ENCODE data around the gene ST3GAL3.
"Not testable (repeated sequence)": the region's sequence is repeated elsewhere in the genome, so short reads cannot be mapped to it uniquely, and the experiment has no call there.

ST3GAL3 gene

DNA sequence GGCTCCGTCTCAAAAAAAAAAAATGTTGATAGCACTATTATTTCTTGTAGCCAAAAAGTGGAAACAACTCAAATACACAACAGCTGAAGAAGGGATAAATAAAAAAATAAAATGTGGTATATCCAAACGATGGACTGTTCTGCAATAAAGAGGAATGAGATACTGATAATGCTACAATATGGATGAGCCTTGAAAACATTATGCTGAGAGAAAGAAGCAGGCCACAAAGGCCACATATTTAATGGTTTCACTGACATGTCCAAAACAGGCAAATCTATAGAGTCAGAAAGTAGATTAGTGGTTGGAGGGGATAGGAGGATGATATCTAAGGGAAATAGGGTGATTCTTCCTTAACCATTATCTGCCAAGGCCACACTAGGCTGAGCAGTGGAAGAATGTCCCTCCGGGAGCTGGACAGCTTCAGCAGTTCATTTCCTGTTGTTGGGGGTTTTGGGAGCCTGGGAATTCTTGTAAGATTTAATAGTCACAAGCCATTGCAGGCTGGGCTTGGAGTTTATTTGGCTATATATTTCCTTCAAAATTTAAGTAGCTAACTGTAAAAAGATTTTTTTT lies 53.5 kb downstream of the ST3GAL3 start:
- DNase-seq: no peak

DNA sequence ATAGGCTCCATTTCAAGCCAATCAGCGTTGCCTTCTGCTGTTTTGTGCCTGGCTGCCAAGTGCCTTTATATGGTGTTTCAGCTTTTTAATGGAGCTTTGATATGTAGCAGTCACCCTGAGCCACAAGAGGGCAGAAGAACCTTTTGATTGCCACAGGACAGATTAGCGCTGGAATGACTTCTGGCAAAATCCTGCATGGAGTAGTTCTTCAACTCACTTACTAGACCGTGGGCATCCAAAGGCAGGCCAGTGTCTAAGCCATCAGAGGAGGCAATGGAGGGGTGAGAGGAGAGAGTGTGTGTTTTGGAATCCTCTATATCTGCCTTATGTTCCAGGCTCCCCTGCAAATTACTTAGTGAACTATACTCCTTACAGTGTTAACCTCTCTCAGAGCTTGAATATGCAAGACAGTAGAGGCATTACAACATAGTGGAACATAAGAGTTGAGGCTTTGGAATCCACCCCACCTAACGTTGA lies 56.2 kb downstream of the ST3GAL3 start:
- peak; percentile 94 for DNase-seq

DNA sequence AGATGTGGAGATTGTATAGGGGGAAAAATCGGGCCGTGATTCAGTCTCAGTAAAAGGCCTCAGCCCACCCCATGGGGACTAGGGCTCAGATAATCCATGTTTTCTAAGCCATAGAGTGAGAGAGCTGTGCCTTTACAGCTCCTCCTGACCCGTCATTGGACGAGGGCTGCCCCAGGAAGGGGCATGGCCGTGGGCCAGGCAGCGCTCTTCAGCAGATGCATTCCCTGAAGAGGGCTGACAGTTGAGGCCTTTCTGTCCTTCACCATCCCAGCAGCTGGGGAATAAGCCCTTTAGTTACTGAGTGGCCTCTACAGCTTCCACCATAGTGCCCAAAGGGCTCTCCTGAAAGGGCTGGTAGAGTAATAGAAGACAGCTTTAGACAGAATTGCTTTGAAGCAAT lies 57.2 kb downstream of the ST3GAL3 start:
- DNase-seq: peak; percentile 40

DNA sequence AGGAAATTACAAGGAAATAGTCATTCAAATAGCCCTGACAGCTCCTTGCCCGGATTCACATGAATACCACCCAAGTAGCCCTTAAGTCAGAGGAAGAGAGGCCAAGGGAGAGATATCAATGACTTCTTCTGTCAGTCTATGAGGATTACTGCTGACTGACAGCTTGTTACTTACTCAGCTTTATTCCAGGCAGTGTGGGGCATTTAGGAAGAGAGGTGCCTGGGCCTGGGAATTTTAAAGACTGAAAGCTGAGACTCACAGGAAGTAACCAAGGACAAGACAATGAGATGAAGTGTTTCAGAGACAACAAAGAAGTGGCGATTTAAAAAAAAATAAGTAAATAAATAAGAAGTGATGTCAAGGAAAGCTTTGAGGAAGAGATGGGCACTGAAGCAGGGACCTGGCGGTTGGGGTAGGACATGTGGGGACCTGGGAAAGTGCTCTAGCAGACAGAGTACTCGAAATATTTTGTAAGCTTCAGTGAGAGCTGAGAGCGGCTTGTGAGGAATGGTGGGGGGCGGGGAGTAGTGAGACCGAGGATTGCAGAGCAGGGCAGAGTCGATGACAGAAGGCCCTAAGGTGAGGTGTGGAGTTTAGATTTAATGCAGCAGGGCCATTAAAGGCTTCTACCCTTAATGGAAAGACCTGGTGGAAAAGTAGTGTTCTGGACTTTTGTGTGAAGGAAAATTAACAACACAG lies 58.9 kb downstream of the ST3GAL3 start:
- no peak for DNase-seq

DNA sequence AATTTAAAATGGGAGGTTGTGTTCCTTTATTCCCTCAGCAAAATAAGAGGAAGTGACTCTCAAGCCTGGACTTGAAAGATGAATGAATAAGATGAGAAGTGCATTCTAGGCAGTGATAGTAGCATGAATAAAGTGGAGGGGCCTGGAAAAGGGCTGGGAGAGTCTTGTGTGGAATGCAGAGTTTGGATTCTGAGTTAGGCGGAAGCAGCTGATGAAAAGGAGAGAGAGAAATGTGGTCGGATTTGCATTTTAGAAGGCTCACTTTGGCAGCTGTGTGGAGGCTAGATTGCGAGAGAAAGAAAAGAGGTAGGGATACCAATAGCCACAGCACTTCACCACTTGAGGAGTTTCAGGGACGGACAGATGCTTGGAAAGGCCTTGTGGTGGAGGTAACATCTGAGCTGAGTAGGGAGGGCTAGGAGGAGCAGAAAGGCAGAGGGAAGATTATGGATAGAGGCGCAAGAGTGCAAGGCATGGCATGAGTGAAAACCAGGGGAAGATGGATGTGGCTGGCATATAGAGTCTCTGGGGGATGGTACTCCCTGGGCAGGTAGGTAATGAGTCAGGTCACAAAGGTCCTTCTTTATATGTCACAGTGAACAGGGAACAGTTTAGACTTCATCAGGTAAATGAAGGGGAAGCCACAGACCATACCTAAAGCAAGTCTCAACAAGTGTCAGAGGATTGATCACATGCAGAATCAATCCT lies 59.6 kb downstream of the ST3GAL3 start:
- no peak for DNase-seq

DNA sequence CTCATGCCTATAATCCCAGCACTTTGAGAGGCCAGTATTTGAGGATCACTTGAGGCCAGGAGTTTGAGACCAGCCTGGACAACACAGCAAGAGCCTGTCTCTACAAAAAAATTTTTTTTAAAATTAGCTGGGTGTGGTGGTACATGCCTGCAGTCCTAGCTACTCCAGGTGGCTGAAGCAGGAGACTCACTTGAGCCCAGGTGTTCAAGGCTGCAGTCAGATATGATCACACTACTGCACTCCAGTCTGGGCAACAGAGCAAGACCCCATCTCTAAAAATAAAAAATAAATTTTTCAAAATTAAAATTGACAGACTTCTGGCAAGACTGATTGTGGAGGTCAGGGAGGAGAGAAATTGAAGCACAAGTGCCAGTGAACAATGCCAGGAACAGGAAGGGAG lies 60.8 kb downstream of the ST3GAL3 start:
- DNase-seq: no peak

DNA sequence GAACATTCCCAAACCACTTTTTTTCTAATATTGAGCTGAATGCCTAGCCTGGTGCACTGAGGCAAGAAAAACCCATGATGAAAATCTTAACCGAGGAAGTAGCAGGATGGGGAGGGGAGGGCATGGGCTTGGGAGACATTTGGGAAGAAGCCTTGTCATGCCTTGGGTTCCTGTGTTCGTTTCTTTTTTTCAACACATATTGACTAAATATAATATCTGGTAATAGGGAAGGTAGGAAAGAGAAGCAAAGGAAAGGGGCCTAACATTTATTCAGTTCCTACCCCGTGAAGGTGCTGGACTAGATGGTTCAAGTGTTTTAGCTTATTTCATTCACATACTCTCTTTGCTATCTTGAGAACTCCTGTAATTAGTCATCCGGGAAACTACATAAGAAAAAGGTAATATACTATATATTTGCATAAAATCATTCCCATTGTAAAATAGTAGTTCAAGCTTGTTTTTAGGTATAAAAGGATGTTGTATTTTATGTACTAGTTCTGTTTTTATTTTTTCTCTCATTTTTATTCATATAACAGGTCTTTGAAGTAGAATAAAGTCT lies 62.1 kb downstream of the ST3GAL3 start:
- no peak for DNase-seq

DNA sequence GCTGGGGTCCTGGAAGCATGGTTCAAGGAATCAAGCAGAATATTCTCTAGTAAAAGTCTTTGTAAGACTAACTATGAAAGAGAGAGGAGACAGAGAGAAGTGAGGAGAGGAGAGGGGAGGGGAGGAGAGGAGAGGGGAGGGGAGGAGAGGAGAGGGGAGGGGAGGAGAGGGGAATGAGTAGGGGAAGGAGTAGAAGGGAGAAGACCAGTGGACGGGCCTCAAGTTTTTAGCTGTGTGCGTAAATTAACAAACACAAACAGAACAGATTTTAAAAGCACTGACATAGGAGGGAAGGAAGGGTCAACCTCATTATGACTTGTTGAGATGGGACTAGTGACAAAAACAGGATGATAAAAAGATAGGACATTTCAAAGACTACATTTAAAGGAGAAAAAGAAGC lies 62.8 kb downstream of the ST3GAL3 start:
- no peak for DNase-seq

DNA sequence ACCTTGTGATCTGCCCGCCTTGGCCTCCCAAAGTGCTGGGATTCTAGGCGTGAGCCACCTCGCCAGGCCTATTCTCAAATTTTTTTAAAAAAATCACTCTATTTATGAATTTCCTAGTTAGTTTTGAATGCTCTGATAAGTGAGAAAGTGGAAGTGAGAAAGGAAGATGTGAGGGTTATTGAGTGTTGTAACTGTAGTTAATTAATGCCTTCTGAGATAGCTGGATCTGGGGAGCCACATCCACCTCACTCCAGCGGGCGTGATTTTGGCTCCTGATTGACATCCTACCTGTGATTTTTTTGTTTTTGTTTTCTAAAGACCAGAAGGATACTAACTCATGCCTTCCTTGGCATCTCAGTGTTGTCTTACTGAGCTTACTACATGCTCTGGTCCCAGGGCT lies 65.6 kb downstream of the ST3GAL3 start:
- no peak for DNase-seq

DNA sequence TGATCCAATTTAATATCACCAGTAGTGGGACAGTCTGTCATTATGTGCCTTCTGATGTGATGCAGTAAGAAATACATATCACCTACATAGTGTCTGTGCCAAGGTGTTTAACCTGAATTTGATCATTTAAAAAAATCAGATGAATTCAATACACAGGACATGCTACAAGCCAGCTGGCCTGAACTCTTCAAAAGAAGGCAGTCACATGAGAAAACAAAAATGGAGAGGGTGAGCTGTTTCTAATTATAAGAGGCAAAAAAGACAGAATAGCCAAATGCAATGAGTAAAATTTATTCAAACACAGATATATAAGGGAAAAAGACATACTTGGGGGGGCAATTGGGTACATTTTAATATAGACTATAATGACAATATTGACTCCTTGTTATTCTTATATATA lies 66.5 kb downstream of the ST3GAL3 start:
- no peak for DNase-seq

DNA sequence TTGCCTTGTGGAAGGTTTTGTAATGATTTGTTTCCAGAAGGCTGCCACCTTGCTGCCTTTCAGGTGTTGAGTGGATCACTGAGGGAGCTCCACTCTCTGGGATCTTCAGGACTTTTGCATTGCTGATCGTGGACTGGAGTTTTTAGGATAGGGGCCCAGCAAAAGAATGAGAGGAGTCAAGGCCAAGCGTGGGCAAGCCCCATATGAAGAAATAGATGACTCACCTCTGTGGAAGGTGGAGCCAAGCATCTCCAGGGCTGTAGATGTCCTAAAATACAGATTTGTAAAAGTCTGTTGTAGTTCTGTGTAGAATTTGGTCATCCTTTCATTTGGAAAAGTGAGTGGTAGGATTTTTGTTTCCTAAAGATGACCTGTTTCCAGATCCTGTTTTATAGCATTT lies 67.0 kb downstream of the ST3GAL3 start:
- DNase-seq: no peak

DNA sequence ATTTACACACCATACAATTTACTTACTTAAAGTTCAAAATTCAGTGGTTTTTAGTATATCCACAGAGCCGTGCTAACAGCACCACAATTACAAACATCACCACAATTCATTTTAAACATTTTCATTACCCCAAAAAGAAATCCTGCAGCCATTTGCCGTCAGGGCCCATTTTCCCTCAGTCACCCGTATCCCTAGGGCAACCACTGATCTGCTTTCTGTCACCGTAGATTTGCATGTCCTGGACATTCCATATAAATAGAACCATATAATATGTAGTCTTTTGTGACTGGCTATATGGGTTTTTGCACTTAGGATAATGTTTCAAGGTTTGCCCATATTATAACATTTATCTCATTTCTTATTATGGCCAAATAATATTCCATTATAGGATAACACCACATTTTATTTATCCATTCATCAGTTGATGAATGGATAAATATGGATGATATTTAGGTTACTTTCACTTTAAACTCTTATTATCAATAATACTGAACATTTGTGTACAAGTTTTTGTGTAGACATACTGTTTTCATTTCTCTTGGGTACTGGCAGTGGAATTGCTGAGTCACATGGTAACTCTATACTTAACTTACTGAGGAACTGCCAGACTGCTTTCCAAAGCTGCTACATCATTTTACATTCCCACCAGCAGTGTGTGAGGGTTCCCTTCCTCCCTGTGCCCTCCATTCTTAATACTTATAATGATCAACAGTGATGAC lies 68.9 kb downstream of the ST3GAL3 start:
- DNase-seq: no peak

DNA sequence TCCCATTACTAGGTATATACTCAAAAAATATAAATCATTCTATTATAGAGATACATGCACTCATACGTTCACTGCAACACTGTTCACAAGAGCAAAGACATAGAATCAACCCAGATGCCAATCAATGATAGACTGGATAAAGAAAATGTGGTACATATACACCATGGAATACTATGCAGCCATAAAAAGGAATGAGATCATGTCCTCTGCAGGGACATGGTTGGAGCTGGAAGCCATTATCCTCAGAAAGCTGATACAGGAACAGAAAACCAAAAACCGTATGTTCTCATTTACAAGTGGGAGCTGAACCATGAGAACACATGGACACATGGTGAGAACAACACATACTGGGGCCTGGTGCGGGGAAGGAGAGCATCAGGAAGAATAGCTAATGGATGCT lies 70.6 kb downstream of the ST3GAL3 start:
- DNase-seq: not testable (repeated sequence)

DNA sequence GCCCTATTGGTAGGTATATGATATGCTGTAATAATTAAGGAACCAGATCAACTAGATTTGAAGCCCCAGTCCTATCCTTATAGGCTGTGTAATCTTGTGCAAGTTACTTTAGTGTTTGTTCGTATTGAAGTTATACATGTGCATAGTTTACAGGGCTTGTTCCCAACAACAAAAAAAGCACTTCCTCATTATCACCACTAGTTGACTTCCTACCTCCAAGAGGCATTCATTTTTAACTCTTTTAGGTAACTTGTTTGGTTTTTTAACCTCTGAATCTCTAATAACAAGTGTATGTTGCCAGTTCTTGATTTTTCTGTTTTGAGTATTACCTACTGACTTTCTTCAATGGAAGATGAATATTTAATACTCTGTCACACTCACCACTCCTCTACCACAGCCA lies 71.9 kb downstream of the ST3GAL3 start:
- DNase-seq: no peak

DNA sequence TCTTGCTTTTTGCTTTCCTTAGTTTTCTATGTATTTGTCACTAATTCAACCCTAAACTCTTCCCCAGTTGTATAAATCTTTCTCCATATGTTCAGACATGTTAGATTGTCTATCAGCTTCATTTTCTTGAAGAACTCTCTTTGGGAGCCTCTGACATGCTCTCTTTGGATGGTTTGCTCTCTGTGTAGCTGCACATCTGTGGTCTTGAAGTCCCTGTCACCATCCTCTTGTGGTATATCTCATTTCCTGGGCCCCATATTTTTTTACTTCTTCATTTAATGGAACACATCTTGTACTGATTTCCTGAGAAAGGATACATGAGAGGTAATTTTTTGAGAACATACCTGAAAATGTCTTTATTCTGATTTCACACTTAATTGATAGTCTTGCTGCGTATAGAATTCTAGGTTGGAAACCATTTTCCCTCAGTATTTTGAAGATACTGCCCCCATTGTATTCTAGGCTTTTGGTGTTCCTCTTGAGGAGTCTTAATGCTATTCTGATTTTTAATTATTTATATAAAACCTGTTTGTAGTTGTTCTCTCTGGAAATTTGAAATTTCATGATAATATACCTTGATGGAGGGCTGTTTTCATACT lies 72.6 kb downstream of the ST3GAL3 start:
- DNase-seq: no peak

DNA sequence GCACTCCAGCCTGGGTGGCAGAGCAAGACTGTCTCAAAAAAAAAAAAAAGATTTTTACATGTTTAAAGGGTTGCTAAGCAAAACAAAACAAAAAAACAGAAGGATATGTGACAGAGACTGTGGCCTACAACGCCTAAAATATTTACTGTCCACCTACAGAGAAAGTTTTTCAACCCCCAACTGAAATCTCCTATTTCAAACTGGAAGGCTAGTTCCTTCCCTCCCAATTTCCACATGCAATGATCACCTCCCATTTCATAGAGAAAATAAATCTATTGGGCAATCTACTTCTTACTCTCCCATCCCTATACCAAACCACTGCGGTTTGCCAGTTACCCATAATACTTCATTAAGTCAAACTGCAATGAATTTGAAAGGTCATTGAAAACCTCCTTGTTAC lies 74.2 kb downstream of the ST3GAL3 start:
- DNase-seq: no peak

DNA sequence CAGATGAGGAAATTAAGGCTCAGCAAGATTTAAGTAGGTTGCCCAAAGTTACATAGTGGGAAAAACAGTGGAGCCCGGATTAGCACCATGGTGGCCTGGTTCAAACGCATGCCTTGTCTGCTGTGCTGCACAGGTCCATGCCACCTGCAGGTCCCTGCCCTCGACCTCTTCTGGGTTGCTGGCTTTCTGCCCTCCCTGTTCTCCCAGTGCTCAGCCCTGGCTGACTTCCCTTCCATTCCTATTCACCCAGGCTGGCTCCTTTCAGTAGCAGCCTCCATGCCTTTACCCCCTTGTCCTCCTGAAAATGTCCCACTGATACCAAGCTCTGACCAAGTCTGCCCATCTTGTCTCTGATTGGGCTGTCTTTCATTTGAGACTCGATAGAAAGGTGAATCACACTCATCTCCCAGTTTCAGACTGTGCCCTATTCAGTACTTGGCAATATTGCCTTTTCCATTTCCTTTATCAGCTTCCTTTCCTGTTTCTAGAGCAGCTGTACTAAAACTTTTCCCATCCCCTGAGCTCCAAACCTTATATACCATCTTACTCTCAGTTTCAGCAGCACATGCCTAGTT lies 75.8 kb downstream of the ST3GAL3 start:
- no peak for DNase-seq

DNA sequence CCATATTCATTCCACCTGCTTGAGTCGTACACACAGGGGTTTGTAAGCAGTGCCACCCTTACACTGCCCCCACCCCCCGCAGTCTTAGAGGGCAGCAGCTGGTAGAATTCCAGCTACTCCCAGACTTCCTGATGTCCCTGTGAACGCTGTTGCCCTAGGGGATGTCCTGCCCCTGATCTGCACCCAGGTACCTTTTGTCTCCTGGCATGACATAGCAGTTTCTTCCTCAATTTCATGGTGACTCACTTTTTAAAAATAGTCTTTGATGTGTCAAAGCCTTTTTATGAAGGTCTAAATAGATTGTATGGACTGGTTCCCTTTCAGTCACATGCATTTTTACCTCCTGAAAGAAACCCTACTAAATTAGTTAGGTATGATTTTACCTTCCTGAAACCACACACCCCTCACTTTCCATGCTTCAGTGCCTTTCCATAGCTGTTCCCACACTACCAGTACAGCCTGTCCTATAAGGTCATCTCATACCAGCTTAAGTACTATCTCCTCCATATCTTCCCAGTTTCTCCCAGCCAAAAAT lies 76.4 kb downstream of the ST3GAL3 start:
- DNase-seq: no peak

DNA sequence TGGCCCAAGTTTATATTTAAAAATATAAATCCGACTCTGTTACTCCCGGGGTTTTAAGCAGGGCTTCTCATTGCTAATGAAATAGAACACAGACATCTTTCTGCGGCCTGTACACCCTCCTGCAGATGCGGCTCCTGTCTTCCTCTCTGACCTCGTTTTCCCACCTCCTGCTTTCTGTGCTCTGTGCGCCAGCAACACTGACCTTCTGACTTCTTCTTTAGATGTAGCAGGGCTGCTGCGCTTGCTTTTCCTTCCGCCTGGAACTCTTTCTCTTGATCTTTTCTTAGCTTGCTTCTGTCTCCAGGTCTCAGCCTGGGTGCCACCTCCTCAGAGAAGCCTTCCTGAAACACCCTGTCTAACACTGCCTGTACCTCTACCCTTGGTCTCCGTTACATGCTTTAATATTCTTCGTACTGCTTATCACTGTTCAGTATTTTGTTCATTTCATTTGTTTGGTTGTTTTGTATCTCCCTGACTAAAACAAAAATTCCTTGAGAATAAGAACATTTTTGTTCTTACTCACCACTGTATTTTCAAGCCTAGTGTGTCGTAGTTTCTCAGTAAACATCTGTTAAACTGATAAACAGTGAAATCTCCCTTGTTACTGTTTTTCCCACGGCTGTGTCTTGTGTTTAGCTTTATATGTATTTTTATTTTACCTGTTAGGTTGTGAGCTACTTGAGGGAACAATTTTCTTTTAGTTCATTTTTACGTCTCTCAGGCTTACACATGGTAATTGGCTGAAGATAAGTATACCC lies 79.0 kb downstream of the ST3GAL3 start:
- DNase-seq: no peak

DNA sequence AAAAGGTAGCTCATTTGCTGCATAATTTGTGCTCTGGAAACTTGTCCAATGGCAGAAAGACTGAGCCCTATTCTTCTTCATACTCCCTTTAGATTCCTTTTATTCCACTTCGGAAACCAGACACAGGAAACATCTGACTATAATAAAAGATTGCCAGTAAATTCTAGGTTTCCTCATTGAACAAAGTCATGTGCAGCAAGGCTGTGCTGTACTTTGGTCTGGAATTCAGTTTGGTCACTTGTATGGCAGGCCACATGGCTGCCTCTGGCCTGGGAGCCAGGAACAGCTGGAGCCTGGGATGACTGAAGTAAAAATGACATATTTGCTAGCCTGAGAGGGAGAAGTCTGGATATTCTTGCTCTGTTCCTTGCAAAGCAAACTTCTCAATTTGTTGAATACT lies 79.6 kb downstream of the ST3GAL3 start:
- no peak for DNase-seq
